Uterine smooth muscle cell (primary cell): ENCODE data around the gene OR10G7. TPM values are rescaled to one million over a fixed set of nuclear protein-coding genes. Genes with fewer than 3 reads are reported as not detected.

Experiments
- total RNA-seq: library from RNA; depleted of rRNA; stranded (reverse); fragments of >200 nt; gene quantifications from 2 replicates; pipeline ENCODE4 v1.2.3, GENCODE V29; 2014

Gene OR10G7, protein sequence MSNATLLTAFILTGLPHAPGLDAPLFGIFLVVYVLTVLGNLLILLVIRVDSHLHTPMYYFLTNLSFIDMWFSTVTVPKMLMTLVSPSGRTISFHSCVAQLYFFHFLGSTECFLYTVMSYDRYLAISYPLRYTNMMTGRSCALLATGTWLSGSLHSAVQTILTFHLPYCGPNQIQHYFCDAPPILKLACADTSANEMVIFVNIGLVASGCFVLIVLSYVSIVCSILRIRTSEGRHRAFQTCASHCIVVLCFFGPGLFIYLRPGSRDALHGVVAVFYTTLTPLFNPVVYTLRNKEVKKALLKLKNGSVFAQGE
- total RNA-seq = not detected in 2 replicates

DNA sequence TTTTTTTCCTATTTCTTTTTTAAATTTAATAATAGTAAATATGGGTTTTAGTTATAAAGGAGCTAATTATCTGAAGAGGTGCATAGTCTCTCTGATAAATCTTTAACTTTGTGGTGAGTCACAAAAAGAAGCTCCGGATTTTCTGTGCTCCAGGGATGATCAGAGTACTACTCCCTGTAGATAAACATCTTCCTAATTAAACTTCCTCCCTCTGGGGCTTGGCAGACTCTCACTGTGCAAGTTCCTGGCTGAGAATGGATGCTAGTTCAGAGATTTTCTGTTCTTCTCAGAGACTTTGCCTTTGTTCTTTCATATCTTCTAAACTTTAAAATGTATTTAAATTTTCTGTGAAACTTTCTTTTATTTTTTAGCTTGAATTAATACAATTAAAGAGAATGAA, at the start of gene OR10G7:
TSS of gene OR10G7 (minus strand) at position 72 of the 400 bp plus-strand sequence. CDS start 2,324 bp downstream, outside the sequence.

DNA sequence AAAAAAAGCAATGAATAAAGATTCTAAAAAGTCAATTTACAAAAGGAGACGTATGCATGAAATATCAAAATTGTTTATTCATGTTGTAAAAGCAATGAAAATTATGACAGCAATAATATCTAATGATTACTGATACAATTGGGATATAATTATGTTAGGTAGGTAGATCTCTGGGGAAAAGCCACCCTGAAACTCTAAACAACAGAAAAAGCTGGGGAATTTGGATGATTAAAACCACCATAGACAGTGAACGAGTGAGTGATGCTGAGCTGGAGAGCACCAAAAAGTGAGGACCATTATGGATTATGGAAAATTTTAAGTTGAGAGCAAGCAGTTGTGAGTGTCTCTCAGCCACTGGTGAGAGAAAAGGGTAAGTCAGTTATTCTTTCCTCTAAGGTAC, 14.6 kb downstream of the OR10G7 start, which contains the start of gene OR10G8:
TSS of gene OR10G8 (plus strand) at position 301 of the 400 bp plus-strand sequence. CDS start 2,825 bp downstream, outside the sequence.

DNA sequence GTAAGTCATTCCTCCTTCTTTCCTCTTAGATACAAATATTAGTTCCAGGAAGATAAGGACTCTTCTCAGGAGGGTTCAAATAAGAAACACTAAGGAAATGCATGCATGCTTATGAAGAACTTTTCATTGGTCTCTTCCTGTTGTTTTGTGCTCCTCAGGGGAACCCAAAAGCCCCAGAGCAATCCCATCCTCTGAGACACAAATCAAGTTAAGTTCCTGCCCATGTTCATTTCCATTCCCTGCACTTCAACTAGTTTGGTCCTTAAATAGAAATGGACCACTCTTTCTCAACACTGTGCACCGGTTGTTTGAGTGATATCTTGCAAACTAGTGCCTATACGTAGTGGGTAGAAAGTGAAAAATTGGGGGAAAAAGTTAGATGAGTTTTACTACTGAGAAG, 28.4 kb downstream of the OR10G7 start, which contains the start of gene OR10G4:
TSS of gene OR10G4 (plus strand) at position 301 of the 400 bp plus-strand sequence. CDS start 2,578 bp downstream, outside the sequence.

DNA sequence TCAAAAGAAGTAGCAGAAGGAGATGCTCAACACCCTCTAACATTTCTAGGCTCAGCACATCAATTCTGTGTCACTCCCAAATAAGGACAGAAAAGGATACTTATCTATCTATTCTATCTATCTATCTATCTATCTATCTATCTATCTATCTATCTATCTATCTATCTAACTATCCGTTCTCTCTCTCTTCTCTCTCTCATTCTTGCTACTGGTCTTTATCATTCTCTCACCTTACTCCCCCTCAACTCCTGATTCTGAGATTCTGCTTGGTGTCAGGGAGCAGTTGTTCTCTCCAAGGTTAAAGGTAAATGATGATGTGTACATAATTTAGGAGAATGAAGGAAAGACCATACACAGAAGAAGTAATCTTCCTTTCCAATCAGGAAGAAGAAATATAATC, 46.0 kb downstream of the OR10G7 start, which contains the start of gene OR10G6:
TSS of gene OR10G6 (minus strand) at position 43 of the 400 bp plus-strand sequence. CDS start at position 43, 0 bp downstream.

Other genes starting within 250 kb of the OR10G7 start
- not detected in 2 replicates for gene OR6M1, start 235.0 kb downstream of the OR10G7 start, total RNA-seq
- not detected in 2 replicates for gene TMEM225, start 155.7 kb downstream of the OR10G7 start, total RNA-seq
- not detected in 2 replicates for gene OR8D4, start 139.2 kb downstream of the OR10G7 start, total RNA-seq
- not detected in 2 replicates for gene OR4D5, start 101.7 kb downstream of the OR10G7 start, total RNA-seq
- not detected in 2 replicates for gene OR6T1, start 97.5 kb downstream of the OR10G7 start, total RNA-seq
- gene OR10S1, start 63.5 kb downstream of the OR10G7 start, total RNA-seq = not detected in 2 replicates
- gene OR10G6, start 46.2 kb downstream of the OR10G7 start, total RNA-seq = not detected in 2 replicates
- not detected in 2 replicates for gene OR10G4, start 28.3 kb downstream of the OR10G7 start, total RNA-seq
- not detected in 2 replicates for gene OR10G9, start 18.3 kb downstream of the OR10G7 start, total RNA-seq
- gene OR10G8, start 14.5 kb downstream of the OR10G7 start, total RNA-seq = not detected in 2 replicates
- gene VWA5A, start 74.1 kb upstream of the OR10G7 start, total RNA-seq = 10.5 and 11.8 TPM in 2 replicates
- not detected in 2 replicates for gene OR10D3, start 142.0 kb upstream of the OR10G7 start, total RNA-seq
- not detected in 2 replicates for gene OR8G1, start 199.8 kb upstream of the OR10G7 start, total RNA-seq
- not detected in 2 replicates for gene OR8G5, start 215.1 kb upstream of the OR10G7 start, total RNA-seq